ENCODE results near the gene SKP2. TPM values are rescaled to one million over a fixed set of nuclear protein-coding genes. Genes with fewer than 3 reads are reported as not detected.

Gene SKP2
- total RNA-seq = 10 to 100 TPM; 14.8 to 23.6 (median 16.8) TPM
- 1 to 10 TPM; 4.2 to 5.3 (median 5.3) TPM for polyA plus RNA-seq
- long read RNA-seq, donor 1, transcript SKP2-202 (10 exons, 3,759 nt) = major isoform, 8 of 8 reads
- long read RNA-seq, donor 1, partial matches to known transcripts = 0 of 8 reads
- long read RNA-seq, donor 1, other reads (novel, unspliced or antisense) = 0 of 8 reads
- long read RNA-seq, donor 2, partial matches to known transcripts = 0 of 1 reads
- long read RNA-seq, donor 2, other reads (novel, unspliced or antisense) = 0 of 1 reads

DNA sequence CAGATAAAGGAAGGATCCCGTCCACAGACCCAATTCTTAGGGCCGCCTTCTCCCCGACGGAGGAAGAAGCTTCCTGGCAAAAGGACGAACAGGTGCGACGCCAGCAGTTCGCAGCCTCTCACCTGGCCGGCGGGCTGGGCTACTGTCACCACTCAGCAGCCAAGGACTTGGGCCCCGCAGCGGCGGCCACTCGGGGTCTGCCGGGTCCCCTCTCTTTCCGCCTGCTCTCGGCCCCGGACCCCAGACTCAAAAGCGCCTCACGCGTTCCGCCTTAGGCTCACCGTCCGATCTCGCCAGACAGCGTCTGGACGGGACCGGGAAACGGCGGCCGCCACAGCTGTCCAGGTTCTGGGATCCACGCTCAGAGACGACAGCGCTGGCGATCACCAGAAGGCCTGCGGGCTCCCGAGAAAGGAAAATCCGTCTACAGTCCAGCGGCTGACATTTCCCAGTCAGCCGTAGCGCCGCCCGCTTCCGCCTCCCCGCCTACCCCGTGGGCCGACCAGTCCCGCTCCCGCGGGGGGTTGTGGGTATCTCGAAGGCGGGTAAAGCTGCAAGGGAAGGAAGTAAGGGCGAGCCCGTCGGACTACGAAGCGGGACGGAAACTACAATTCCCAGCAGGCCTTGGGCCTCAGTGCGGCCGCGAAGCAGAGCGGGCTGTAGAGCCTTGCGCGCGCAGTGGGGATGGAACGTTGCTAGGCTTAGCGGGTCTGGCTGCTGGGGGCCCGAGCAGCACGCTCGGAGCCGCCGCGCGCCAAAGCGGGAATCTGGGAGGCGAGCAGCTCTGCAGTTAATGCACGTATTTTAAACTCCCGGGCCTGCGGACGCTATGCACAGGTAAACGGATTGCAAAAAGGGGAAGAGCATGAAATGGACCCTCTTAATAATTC, at the start of gene SKP2, which contains the start of gene LMBRD2:
Gene SKP2 (plus strand): TSS at position 678 of the 890 bp plus-strand sequence. CDS start 152 bp downstream, at position 830.
Gene LMBRD2 (minus strand): TSS at position 454 of the 890 bp plus-strand sequence. CDS start 8,538 bp downstream, outside the sequence.
- intact Hi-C loops (cut with DNase I; ENCODE audit: low total_unique reads) = loop anchor here (10.0 kb wide), 1 partner anchor 83 kb away; no protein-coding TSS in a partner anchor
- TF ChIP-seq POLR2A (IDR thresholded peaks at IDR 0.05) = no peak
- peak; percentile 90 to 97 (median 93) for TF ChIP-seq POLR2AphosphoS5 (IDR thresholded peaks at IDR 0.05)
- TF ChIP-seq, protein P1, sequence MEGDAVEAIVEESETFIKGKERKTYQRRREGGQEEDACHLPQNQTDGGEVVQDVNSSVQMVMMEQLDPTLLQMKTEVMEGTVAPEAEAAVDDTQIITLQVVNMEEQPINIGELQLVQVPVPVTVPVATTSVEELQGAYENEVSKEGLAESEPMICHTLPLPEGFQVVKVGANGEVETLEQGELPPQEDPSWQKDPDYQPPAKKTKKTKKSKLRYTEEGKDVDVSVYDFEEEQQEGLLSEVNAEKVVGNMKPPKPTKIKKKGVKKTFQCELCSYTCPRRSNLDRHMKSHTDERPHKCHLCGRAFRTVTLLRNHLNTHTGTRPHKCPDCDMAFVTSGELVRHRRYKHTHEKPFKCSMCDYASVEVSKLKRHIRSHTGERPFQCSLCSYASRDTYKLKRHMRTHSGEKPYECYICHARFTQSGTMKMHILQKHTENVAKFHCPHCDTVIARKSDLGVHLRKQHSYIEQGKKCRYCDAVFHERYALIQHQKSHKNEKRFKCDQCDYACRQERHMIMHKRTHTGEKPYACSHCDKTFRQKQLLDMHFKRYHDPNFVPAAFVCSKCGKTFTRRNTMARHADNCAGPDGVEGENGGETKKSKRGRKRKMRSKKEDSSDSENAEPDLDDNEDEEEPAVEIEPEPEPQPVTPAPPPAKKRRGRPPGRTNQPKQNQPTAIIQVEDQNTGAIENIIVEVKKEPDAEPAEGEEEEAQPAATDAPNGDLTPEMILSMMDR (IDR thresholded peaks at IDR 0.05 in 8 of 11, conservative IDR thresholded peaks at IDR 0.05 in 3 of 11) = peak in 3 of 11 experiments; percentile 18 to 31 (median 30)
- DNase-seq = peak; percentile 100
- 0 to 1% (median 0%) methylated on average over 38 to 81 of the region's 81 CpGs for WGBS, 5 donors
- Histone ChIP-seq H3K4me1 (peaks cover 17 to 91% (median 48%) of the 10 kb centered on the region in 6 donors), H3K36me3 (peaks cover 0 to 33% (median 8%) of the 10 kb centered on the region in 6 donors), H3K27me3 (replicated peaks in 1 of 7) (no peaks in the 10 kb centered on the region), H3K4me3 (peak within 1 kb of the TSS; percentile 74 to 98 (median 87)), H3K27ac (peak within 1 kb of the TSS; percentile 73 to 90 (median 88)), H3K9me3 (no peaks in the 10 kb centered on the region)

DNA sequence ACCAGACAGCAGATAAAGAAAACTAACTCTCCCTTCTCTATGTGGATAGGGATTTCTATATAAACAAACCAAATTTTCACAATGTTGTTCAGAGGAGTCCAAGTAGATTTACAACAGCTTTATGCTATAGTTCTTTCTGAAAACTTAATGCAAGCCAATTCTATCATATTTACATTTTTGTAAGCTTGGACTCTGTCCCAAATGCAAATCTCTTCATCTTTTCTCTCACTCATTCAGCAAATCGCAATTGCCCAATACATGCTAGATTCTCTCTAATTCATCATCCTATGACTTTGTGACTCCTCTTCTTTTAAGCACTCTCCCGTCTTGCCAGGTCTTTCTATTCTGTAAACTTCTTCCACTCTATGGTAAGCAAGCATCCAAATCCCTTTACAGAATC, 46.1 kb upstream of the SKP2 start:
- Histone ChIP-seq H3K4me3 (no peak overlapping the region), H3K27ac (no peak overlapping the region), H3K27me3 (replicated peaks in 1 of 7) (no peaks in the 10 kb centered on the region), H3K4me1 (no peaks in the 10 kb centered on the region), H3K36me3 (peaks cover 0 to 91% (median 51%) of the 10 kb centered on the region in 6 donors), H3K9me3 (no peaks in the 10 kb centered on the region)
- TF ChIP-seq POLR2AphosphoS5 (IDR thresholded peaks at IDR 0.05) (no peak), POLR2A (IDR thresholded peaks at IDR 0.05) (no peak)
- TF ChIP-seq, protein P1 (IDR thresholded peaks at IDR 0.05 in 8 of 11, conservative IDR thresholded peaks at IDR 0.05 in 3 of 11) = no peak
- WGBS, 5 donors = 94 to 98% (median 95%) methylated on average over 2 of the region's 2 CpGs
- intact Hi-C loops (cut with DNase I; ENCODE audit: low total_unique reads) = no loop called here
- no peak for DNase-seq

DNA sequence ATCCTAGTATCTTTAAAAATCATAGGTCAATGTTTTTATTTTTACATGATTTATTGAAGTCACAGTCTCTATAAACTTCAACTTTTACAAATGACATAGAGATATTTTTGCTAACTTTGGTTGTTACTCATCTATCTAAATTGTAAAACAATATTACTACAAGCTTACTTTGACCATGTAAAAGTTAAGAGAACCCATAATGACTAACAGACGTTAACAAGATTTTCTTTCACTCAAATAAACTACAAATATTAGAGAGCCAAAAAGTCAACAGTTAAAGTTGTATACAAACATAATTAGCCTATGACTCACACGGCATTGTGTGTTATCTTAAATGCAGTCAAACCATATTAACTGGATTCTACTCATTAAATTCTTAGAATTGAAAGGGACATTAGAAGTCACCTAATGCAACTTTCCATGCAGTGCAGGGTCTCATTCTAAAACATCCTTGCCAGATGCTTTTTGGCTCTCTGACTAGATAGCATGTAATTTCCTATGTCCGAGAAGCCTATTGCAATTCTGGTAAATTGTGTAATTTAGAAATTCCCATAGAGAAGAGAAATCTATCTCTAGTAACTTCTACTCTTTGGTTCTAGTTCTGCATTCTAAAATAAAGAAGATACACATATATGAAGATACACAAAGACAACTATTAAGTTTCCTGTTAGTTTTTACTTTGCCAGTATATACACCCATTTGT, 43.0 kb upstream of the SKP2 start:
- no peak for DNase-seq
- TF ChIP-seq, protein P1 (IDR thresholded peaks at IDR 0.05 in 8 of 11, conservative IDR thresholded peaks at IDR 0.05 in 3 of 11) = no peak
- TF ChIP-seq POLR2A (IDR thresholded peaks at IDR 0.05) (no peak), POLR2AphosphoS5 (IDR thresholded peaks at IDR 0.05) (no peak)
- H3K4me3 ChIP-seq = no peak overlapping the region
- H3K36me3 ChIP-seq = peaks cover 0 to 100% (median 55%) of the 10 kb centered on the region in 6 donors
- no peaks in the 10 kb centered on the region for H3K4me1 ChIP-seq
- WGBS, 5 donors = 74 to 94% (median 83%) methylated on average over 3 of the region's 3 CpGs
- no peaks in the 10 kb centered on the region for H3K27me3 ChIP-seq (replicated peaks in 1 of 7)
- H3K27ac ChIP-seq = no peak overlapping the region
- no peaks in the 10 kb centered on the region for H3K9me3 ChIP-seq
- intact Hi-C loops (cut with DNase I; ENCODE audit: low total_unique reads) = no loop called here

Data from spleen (tissue), 13 donors.